Peyer's patch (tissue), 4 donors: ENCODE measurements around the gene MRTFB.

ENCODE experiments used
- CTCF ChIP-seq, 6 experiments: fragments of 450-650 bp in 4 of 6; fragments of 200-600 bp in 2 of 6; sonication (generic) in 1 of 6; IDR thresholded peaks; one replicate each; pipeline ENCODE4 v1.5.1; 2017 to 2019; ENCODE audit warnings: antibody characterized with exemption in 6 of 6, mild to moderate bottlenecking in 3 of 6, moderate library complexity in 1 of 6
- POLR2A ChIP-seq, 2 donors: fragments of 450-650 bp; IDR thresholded peaks; one replicate each; pipeline ENCODE4 v1.5.1; 2017; ENCODE audit warnings: antibody characterized with exemption in 2 of 2, mild to moderate bottlenecking in 2 of 2, moderate library complexity in 2 of 2

GRCh38 chr16:14177704-14178103, 106.6 kb downstream of the MRTFB start:
- no peak for TF ChIP-seq CTCF (IDR thresholded peaks at IDR 0.05)
- TF ChIP-seq POLR2A (IDR thresholded peaks at IDR 0.05) = no peak
